ENCODE measurements around the gene ARPIN. TPM values are rescaled to one million over a fixed set of nuclear protein-coding genes. Genes with fewer than 3 reads are reported as not detected.
"Not testable (repeated sequence)": the region's sequence is repeated elsewhere in the genome, so short reads cannot be mapped to it uniquely, and the experiment has no call there.

ARPIN gene
- total RNA-seq, 2 donors from 2014 or later: 31.7 to 36.7 TPM

- H3K27me3 ChIP-seq: no peaks in the 10 kb centered on the region
- H3K9me3 ChIP-seq: no peaks in the 10 kb centered on the region
- TF ChIP-seq CTCF (IDR thresholded peaks at IDR 0.05): no peak
- DNase-seq: no peak
- H3K9ac ChIP-seq (ENCODE audit: low read depth in 2 of 2, low read length in 2 of 2): no peak overlapping the region
- H3K4me3 ChIP-seq: no peak overlapping the region
- no peak overlapping the region for H3K27ac ChIP-seq
- H3K4me1 ChIP-seq: no peaks in the 10 kb centered on the region
- intact Hi-C loops (cut with DNase I): loop anchor here (2.0 kb wide), 1 partner anchor 115 kb away; no protein-coding TSS in a partner anchor
- H3K36me3 ChIP-seq: no peaks in the 10 kb centered on the region
Observed at GRCh38 chr15:89875741-89876140, 37.0 kb downstream of the ARPIN start.

- no peak overlapping the region for H3K9ac ChIP-seq (ENCODE audit: low read depth in 2 of 2, low read length in 2 of 2)
- no peaks in the 10 kb centered on the region for H3K27me3 ChIP-seq
- DNase-seq: peak; percentile 87
- intact Hi-C loops (cut with DNase I): loop anchor here (2.0 kb wide), 1 partner anchor 114 kb away; no protein-coding TSS in a partner anchor
- H3K36me3 ChIP-seq: no peaks in the 10 kb centered on the region
- H3K9me3 ChIP-seq: no peaks in the 10 kb centered on the region
- no peak overlapping the region for H3K4me3 ChIP-seq
- TF ChIP-seq CTCF (IDR thresholded peaks at IDR 0.05): peak; percentile 94
- no peaks in the 10 kb centered on the region for H3K4me1 ChIP-seq
- no peak overlapping the region for H3K27ac ChIP-seq
Observed at GRCh38 chr15:89874926-89875564, 37.7 kb downstream of the ARPIN start.

GRCh38 chr15:89870688-89871288, 42.0 kb downstream of the ARPIN start:
- Histone ChIP-seq H3K27ac (peak overlapping the region; percentile 33), H3K4me3 (no peak overlapping the region), H3K4me1 (no peaks in the 10 kb centered on the region), H3K36me3 (no peaks in the 10 kb centered on the region), H3K27me3 (no peaks in the 10 kb centered on the region), H3K9ac (ENCODE audit: low read depth in 2 of 2, low read length in 2 of 2) (no peak overlapping the region), H3K9me3 (no peaks in the 10 kb centered on the region)
- TF ChIP-seq CTCF (IDR thresholded peaks at IDR 0.05): no peak
- DNase-seq: no peak
- intact Hi-C loops (cut with DNase I): no loop called here

- DNase-seq: no peak
- no peaks in the 10 kb centered on the region for H3K36me3 ChIP-seq
- no peak overlapping the region for H3K9ac ChIP-seq (ENCODE audit: low read depth in 2 of 2, low read length in 2 of 2)
- no peaks in the 10 kb centered on the region for H3K27me3 ChIP-seq
- no peak overlapping the region for H3K4me3 ChIP-seq
- H3K4me1 ChIP-seq: peaks cover under 1% of the 10 kb centered on the region
- no peak overlapping the region for H3K27ac ChIP-seq
- H3K9me3 ChIP-seq: no peaks in the 10 kb centered on the region
- no peak for TF ChIP-seq CTCF (IDR thresholded peaks at IDR 0.05)
- intact Hi-C loops (cut with DNase I): no loop called here
Observed at GRCh38 chr15:89870006-89870405, 42.7 kb downstream of the ARPIN start.

- DNase-seq; H3K4me1 ChIP-seq; H3K4me3 ChIP-seq; H3K36me3 ChIP-seq; H3K27me3 ChIP-seq; H3K27ac ChIP-seq; intact Hi-C loops (cut with DNase I); H3K9me3 ChIP-seq; H3K9ac ChIP-seq (ENCODE audit: low read depth in 2 of 2, low read length in 2 of 2): not testable (repeated sequence)
Observed at GRCh38 chr15:89869490-89869889, 43.3 kb downstream of the ARPIN start.

All from colonic mucosa (tissue), 4 donors.